Measurements from ENCODE around the gene ZBTB42.
"Not testable (repeated sequence)": the region's sequence is repeated elsewhere in the genome, so short reads cannot be mapped to it uniquely, and the experiment has no call there.

The ZBTB42 gene

DNA sequence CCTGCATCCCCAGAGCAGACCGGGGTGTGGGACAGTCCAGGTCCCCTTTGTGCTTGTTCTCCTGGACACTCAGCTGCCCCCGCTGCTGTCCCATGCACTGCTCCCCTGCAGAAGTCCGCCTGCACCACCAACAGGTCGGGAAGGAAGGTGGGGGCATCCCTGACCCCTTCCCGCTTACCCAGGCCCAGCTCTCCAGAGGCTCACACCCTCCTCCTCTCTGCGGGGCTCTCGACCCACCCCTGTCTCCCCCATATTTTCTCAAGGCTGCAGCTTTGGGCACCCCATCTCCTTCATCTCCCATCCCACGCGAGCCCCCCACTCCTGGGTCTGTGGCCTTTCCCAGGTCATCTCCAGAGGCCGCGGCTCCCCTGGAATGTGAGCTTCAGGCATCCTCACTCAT lies 9.4 kb downstream of the ZBTB42 start:
- no peak for DNase-seq

DNA sequence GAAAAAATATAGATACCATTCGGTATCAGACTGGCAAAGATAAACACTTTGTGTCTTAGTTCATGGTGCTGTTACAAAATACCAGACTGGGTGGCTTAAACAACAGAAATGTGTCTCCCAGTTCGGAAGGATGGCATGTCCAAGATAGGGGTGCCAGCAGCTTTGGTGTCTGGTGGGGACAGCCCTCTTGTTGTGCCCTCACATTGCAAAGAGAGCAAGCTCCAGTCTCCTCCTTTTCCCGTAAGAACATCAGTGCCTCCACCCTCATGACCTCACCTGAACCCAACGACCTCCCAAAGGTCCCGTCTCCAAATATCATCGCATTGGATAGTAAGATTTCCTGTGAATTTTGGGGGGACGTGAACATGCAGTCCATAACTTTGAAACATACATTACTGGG lies 12.4 kb downstream of the ZBTB42 start:
- no peak for DNase-seq

DNA sequence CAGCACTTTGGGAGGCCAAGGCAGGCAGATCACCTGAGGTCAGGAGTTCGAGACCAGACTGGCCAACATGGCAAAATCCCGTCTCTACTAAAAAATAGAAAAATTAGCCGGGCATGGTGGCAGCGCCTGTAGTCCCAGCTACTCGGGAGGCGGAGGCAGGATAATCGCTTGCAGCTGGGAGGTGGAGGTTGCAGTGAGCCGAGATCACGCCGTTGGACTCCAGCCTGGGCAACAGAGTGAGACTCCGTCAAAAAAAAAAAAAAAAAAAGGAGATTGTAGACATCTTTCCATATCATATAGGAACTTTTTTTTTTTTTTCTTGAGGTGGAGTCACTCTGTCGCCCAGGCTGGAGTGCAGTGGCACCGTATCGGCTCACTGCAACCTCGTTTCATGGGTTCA lies 13.8 kb downstream of the ZBTB42 start:
- DNase-seq, result not testable (repeated sequence)

DNA sequence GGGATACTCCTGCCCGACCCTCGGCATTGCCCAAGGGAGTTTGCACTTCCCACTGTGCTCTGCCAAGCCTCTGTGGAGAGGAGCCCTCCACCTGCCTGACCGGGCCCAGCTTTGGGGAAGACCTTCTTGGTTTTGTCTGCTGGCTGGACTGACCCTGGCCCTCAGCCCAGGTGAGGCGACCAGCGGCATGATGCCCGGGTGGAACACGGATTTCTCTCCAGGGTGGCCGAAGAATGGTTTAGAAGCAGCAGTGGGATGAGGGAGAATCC lies 15.6 kb downstream of the ZBTB42 start:
- DNase-seq, result no peak

DNA sequence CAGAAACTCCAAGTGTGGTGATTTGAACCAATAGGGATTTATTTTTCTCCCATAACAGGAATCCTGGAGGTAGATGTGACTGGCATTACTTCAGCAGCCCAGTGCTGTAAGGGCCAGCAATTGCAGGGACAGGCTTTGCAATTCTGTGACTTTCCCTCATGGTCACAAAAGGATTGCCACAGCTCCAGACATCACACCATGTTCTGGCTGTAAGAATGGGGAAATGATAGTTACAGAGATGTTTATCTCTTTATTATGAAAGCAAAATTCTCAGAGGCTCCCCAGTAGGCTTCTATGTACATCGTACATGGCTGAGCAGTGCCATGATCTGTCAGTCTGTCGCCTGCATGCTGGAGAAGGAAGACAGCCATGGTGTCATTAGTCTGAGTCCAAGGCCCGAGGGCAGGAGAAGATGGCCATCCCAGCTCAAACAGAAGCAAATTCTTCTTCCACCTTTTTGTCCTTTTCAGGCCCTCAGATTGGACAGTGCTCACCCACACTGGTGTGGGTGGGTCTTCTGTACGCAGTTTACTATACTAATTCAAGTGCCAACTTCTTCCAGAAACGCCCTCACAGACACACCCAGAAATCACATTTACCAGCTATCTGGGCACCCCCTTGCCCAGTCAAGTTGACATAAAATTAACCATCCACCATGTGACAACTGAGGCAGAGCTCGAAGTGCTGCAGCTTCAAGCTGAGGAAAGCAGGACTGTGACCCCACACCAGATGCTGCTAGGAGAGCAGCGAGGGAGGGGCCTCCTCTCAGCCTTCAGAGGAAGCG lies 17.2 kb downstream of the ZBTB42 start:
- DNase-seq, result no peak

DNA sequence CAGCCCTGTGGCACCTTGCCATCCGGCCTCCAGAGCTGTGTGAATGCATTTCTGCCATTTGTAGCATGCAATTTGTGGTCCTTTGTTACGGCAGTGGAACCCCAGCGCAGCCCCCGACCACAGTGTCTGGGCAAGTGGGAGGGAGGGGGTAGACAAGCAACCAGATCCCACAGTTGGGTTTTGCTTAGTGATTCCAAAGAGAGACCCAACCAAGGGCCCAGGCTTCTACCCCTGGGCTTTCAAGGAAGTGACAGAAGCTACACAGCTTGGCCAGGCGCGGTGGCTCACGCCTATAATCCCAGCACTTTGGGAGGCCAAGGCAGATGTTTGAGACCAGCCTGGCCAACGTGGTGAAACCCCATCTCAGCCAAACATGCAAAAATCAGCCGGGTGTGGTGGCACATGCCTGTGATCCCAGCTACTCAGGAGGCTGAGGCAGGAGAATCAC lies 17.8 kb downstream of the ZBTB42 start:
- no peak for DNase-seq

DNA sequence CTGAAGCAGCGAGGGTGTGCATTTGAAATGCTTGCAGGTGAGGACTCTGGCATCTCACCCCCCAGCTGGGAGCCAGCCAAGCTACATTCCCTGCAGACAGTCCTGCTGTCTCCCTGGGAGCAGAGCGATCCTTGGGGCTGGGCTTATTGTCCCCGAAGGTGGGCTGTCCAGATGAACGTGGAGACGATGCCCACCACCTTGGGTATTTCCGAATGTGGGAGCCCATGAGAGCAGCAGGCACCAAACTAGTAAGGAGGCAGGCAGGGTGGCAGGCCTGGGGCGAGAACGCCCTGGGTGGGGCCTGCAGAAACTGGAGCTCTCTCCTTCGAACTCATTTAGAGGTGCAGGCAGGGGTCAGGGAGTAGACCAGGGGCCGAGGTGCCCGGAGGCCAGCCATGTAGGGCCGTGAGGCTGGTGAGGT lies 18.5 kb downstream of the ZBTB42 start:
- DNase-seq, result no peak

DNA sequence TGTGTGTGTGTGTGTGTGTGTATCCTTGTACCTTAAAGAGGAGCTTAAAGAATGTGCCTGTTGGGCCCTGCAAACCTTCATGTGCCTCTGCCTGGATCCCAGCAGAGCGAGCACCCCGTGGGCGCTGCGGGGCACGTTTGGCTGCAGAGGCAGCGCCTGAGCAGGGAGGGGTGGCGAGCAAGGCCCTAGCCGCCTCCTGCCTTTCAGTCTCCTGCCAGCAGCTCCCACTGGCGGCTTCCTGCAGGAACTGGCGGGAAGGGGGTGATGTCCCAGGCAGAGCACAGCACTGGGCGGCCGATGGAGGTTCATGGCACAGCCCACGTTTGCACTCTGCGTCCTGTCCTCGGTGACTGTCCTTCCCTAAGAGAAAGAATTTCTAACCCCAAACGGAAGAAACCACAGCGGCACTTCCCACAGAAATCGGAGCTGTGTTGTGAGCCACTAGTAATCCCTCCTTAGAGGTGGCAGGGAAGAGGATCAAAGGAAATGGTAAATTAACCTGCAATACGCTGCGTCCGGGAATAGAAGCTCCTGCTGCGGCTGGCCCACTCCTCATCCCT lies 19.8 kb downstream of the ZBTB42 start:
- peak; percentile 77 for DNase-seq

DNA sequence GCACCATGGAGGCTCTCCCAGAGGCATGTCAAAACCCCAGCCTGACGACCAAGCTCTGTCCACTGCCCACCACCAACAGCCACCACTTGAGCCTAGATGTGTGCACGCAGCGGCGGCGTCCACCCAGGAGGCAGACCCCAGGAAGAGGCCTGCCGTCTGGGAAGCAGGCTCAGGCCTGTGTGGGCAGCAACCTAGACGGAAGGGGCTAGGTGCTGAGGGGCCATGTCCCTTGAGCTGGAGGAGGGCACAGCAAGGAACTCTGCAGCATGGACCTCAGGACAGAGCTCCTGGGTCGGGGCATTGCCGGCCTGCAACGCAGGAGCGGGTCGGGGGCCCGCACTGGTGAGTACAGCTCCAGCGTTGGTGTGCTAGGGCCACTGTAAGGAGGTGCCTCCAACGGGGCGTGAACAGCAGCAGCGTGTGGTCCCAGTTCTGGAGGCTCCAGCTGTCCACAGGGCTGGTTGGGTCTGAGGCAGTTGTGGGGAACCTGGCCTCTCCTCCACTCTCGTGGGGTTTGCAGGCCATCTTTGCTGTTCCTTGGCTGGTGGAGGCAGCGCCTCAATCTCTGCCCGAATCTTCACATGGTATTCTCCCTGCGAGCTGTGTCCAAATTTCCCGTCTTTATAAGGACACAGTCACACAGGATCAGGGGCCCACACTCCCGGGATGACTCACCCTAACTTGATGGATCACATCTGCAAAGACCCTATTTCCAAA lies 20.5 kb downstream of the ZBTB42 start:
- no peak for DNase-seq

DNA sequence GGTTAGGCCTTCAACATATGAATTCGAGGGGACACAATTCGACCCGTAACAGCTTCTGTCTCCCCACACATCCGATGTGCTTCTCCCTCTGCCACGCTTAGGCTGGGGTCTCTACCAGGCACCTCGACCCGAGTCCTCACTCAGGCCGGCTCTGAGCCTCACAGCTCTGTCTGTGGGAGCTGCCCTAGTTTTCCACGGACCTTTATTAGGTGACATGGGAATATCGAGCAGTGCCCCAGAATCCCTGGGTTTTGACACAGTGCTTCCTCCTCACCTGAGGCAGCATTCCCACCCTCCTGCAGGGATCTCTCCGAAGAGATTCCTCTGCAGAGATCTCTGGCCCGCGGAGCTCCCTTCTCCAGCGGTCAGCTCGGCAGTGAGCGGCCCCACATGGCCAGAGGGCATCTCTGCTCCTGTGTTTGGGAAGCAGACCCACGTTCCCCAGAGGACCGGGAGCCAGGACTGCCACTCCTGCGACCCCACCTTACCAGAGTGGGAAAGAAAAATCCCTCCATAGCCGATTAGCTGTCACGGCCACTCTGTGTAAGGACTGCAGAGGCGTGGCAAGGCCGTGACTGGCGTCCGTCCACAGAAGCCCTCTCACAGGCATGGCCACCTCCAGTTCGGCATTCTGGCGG lies 21.2 kb downstream of the ZBTB42 start:
- no peak for DNase-seq

DNA sequence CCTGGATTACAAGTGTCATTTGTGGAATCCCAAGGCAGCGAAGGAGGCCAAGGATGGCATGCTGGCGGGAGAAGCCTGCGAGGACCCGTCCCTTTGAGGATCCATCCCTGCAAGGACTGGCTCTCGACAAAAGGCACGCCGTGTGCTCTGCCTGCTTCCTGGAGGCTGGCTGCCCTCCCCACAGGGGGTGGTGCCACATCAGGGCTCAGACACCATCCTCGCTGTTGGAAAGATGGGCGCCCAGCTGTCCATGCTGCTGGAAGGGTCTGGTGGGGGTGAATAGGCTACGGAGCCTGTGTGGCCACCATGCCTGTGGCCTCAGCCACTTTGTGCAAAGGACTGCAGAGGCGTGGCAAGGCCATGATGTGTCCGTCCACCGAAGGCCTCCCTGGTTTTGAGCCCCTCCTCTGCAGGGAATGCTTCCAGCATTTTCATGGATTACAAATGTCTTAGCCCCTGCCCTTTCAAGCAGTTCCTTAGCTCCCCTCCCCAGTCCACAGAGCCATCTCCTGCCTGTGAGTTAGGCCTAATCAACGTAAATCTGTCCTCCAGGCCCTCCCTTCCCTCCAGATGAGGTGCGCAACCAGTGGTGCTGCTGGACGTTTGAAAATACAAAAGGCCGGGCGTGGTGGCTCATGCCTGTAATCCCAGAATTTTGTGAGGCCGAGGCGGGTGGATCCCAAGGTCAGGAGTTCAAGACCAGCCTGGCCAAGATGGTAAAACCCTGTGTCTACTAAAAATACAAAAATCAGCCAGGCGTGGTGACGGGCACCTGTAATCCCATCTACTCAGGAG lies 22.1 kb downstream of the ZBTB42 start:
- no peak for DNase-seq

DNA sequence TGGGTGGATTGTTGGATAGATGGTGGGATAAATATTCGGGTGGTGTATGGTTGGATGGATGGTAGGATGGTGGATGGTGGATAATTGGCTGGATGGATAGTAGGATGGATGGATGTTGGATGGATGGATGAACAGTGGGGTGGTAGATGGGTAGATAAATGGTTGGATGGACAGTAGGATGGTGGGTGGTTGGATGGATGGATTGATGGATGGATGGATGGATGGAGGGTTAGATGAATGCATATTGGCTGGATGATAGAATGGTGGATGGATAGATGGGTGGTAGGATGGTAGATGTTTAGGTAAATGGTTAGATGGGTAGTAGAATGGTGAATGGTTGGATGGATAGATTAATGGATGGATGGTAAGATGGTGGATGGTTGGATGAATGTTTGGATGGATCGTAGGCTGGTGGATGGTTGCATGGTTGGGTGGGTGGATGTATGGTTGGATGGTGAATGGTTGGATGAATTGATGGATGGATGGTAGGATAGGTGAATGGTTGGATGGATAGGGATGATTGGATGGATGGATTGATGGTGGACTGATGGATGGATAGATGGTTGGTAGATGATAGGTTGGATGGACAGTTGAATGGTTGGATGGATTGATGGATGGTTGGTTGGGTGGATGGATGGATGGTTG lies 23.6 kb downstream of the ZBTB42 start:
- no peak for DNase-seq

DNA sequence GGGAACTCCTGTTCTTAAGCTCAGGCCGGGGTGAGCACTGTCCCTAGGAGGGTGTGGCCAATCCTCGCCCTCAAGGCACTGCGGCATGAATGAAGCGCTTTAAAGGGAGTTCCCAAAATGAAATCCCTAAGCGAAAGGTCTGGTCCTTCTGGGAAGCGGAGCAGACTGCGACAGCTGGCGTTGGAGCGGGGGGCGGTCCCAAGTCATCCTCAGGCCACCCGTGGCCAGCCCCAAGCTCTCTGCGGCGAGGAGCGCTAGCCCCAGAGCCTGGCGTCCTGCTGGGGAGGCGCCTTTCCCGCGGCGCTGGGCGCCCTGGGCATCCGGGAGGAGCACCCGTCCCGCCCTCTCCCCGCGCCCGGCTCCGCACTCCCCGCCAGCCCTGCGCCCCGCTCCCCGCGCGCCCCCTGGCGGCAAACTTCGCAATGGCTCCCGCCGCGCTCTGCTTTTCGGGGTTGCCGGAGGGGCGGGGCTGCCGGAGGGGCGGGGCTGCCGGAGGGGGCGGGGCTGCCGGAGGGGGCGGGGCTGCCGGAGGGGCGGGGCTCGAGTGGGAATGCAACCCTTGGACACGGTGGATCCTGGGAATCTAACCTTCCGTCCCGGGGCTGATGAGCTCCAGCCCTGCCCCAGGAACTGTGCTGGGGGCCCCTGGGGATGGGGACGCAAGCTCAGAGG lies 25.4 kb downstream of the ZBTB42 start:
- peak; percentile 76 for DNase-seq

DNA sequence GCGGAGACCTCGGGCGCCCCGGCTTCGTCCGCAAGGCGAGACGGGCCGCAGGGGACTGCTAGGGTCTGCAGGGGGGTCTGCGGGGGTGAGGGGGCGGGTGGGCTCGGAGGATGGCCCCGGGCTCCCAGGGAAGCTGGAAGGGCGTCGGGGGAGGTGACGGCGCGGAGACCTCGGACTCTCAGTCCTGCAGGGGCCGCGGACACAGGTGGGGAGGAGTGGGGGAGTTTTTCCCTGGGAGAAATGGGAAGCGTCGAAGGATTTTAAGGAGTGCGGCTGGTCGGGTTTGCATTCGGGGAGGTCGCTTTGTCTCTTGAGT lies 25.9 kb downstream of the ZBTB42 start:
- no peak for DNase-seq

DNA sequence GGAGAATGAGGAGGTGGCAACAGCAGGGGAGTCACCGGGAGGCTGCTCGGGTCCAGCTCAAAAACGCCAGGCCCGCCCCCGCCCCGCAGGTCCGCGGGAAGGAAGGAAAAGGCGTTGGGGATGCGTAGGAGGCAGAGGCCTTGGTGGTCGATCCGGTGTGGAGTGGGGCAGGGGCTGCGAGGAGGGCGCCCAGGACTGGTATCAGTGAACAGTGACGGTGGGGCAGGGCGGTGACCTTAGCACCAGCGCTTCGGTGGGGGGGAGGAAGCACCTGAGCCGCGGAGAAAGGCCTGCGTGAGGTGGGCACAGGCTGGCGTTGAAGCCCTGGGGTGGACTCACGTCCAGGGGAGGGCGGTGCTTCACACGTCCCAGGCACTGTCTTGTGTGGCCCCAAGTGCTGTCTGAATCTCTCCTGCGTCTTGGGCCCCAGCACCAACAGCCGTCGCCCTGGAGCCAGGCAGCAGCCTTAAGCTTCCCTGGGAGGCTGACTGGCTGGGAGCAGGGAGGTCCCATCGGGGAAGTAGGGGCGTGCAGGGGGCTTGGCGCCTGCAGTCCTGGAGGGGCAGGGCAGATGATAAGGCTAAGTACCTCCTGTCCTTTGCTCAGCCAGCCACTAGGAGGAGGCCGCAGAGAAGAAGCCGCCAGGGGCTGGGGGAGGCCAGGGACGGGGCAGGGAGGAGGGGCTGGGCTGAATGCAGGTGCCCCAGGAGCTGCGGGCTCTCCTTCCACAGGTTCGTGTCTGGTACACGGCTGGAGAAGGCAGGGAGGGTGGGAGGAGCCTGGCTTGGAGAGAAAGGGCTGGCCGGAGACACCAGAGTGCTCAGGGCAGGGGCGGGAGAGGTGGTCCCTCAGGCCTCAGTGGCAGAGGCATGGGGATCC lies 26.5 kb downstream of the ZBTB42 start:
- DNase-seq, result peak; percentile 50

DNA sequence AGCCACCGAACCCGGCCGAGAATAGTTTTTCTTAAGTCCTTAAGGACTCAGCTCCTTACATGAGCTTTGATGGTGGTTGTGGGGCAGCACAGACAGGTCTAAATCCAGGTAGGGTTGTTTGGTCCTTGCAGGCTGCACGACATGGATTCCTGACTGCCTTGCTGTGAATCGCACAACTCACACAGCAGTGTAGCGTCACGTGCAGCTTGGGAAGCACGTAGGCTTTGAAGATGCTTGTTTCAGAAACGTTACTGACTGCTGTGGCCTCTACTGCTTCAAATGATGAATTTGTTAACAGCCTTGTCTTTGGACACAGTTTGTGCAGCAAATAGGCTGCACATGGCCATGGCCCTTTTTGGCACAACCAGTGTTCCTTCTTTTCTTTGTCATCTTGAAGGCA lies 29.9 kb downstream of the ZBTB42 start:
- no peak for DNase-seq

DNA sequence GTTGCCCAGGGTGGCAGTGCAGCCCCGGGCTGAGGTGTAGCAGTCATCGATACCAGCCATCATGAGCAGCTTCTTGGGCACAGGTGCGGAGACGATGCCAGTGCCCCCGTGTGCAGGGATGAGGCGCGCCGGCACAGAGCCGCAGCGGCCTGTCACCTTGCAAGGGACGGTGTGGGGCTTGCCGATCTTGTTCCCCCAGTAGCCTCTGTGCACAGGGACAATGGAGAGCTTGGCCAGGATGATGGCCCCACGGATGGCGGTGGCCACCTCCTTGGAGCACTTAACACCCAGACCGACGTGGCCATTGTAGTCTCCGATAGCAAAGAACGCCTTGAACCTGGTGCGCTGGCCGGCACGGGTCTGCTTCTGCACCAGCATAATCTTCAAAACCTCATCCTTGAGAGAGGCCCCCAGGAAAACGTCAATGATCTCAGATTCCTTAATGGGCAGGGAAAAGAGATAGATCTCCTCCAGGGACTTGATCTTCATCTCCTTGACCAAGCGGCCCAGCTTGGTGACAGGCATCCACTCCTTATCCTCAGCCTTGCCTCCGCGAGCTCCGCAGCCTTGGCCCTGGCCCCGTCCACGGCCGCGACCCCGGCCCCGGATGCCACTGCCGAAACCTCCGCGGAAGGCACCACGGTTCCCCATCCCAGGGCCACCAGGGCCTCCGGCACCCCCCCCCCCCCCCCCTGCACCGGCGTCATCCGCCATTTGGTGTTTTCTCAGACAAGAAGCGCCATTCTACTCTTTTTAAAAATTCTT lies 35.5 kb downstream of the ZBTB42 start:
- DNase-seq, result not testable (repeated sequence)

DNA sequence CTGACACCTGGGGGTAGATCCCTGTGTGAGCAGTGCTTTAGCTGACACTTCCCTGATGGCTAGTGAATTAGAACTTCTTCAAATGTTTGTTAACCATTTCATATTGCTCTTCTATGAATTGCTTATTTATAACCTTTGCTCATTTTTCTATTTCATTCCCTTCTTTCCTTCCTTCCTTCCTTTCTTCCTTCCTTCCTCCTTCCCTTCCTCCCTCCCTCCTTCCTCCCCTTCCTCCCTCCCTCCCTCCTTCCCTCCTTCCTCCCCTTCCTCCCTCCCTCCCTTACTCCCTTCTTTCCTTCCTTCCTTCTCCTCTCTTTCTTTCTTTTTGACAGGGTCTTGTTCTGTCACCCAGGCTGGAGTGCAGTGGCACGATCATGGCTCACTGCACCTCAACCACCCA lies 40.8 kb downstream of the ZBTB42 start:
- no peak for DNase-seq

DNA sequence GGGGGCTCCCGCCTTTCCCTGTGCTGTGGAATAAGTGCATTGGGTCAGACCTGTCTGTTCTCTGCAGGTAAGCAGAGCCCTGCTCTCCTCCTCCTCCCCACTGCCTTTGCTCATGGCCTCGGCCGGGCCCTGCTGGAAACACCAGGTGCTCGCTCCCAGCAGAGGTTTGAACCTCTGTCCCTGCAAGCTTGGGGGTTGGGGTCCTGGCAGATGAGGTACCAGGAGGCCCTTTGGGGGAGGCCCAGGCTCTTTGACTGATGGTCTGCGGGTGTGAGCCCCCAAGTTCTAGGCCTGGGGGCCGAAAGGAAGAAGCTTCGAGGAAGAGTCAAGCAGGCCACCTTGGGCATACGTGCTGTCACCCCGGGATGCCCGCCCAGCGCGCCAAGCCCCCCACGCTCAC lies 42.1 kb downstream of the ZBTB42 start:
- no peak for DNase-seq
